ENCODE data around the gene ETS1.

GRCh38 chr11:128492461-128492860 lies 94.9 kb downstream of the ETS1 start:
- no peak for TF ChIP-seq POLR2AphosphoS5 (IDR thresholded peaks at IDR 0.05; ENCODE audit: borderline replicate concordance, low read depth, low read length)
- no peak for TF ChIP-seq FOXP2 (optimal IDR thresholded peaks at IDR 0.05; ENCODE audit: control extremely low read depth, extremely low read length, insufficient read depth)
- no peak for TF ChIP-seq EZH2 (IDR thresholded peaks at IDR 0.05)

Measured in SK-N-MC (cell line).